ENCODE measurements around the gene GPR27. TPM values are rescaled to one million over a fixed set of nuclear protein-coding genes. Genes with fewer than 3 reads are reported as not detected.

Gene GPR27, protein sequence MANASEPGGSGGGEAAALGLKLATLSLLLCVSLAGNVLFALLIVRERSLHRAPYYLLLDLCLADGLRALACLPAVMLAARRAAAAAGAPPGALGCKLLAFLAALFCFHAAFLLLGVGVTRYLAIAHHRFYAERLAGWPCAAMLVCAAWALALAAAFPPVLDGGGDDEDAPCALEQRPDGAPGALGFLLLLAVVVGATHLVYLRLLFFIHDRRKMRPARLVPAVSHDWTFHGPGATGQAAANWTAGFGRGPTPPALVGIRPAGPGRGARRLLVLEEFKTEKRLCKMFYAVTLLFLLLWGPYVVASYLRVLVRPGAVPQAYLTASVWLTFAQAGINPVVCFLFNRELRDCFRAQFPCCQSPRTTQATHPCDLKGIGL
- polyA plus RNA-seq (2013, experiment 1 of 2; ENCODE audit: insufficient read length) = 0.32 TPM
- 0.26 TPM for polyA plus RNA-seq (2013, experiment 2 of 2; ENCODE audit: insufficient read length)

GRCh38 chr3:71753701-71754609, at the start of gene GPR27:
TSS of gene GPR27 (plus strand) at chr3:71753855. CDS start at chr3:71754050, 195 bp downstream.
- peak; percentile 40 for DNase-seq

GRCh38 chr3:71704915-71705314, 48.7 kb upstream of the GPR27 start:
- no peak for DNase-seq

DNA sequence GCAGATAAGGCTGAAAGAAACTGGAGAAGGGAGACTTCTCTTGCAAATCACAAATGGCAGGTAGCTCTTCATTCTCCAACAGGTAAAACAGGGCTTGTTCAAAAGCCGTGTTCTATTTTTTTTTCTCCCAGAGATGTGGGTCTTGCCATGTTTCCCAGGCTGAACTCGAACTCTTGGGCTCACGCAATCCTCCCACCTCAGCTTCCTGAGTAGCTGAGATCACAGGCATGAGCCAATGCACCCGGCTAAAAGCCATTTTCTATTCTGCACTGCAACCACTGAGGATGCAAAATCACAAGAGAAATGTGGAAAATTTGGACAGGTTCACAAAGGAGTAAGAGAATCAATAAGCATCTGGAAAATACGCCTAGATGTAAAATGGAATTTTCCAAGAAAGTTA, 48.0 kb upstream of the GPR27 start:
- no peak for DNase-seq

- DNase-seq = peak; percentile 49
These were observed 46.1 kb upstream of the GPR27 start for GRCh38 chr3:71707595-71707994.

DNA sequence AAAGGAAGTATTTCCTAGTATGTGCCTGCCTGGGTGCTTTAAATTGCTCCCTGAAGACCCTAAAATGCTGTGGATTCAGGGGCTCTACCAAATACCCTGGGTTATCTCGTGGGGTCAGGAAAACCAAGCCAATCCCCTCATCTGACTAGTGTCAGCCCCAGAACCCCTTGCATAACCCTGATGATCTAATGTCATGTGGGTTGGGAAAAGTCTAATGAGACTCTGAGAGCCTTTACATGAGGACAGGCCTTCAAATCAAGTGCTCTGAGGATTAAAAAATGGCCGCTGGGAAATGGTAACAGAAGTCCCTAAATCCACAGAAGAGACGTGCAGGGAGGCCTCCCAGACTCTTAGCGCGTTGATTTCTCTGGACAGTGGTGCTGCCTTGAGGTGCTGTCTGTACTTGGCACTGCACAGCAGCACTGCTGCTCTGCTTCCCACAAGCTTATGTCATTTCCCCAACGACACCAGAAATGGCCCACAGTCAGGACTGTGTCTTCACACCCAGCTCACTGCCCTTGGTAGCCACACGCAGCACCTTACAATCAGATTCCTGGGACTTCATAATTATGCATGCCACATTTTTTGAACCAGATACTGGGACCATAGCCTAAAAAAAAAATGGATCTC, 45.1 kb upstream of the GPR27 start:
- DNase-seq = no peak

GRCh38 chr3:71709908-71710511, 43.6 kb upstream of the GPR27 start:
- DNase-seq = no peak

GRCh38 chr3:71710906-71711494, 42.7 kb upstream of the GPR27 start:
- DNase-seq = peak; percentile 55

GRCh38 chr3:71713041-71713440, 40.6 kb upstream of the GPR27 start:
- DNase-seq = no peak

- no peak for DNase-seq
These were observed 39.1 kb upstream of the GPR27 start for GRCh38 chr3:71714595-71714994.

- no peak for DNase-seq
These were observed 35.6 kb upstream of the GPR27 start for GRCh38 chr3:71718072-71718471.

DNA sequence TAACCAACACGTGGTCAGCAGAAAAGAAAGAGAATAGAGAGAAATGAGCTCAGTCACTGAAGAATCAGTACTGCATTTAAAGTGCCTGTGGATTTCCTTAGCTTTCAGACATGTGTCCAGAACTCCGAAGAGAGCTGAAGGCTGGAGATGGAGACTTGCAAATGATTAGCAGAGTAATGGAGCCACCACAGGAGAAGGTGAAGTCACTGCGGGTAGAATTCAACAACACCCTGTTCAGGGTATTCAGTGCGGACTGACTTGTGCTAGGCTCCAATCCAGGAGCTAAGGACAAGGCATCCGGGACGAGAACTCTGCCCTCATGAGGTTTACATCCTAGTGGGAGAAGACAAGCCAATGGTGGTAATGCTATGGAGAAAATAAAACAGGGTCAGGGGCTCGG, 32.7 kb upstream of the GPR27 start:
- no peak for DNase-seq

DNA sequence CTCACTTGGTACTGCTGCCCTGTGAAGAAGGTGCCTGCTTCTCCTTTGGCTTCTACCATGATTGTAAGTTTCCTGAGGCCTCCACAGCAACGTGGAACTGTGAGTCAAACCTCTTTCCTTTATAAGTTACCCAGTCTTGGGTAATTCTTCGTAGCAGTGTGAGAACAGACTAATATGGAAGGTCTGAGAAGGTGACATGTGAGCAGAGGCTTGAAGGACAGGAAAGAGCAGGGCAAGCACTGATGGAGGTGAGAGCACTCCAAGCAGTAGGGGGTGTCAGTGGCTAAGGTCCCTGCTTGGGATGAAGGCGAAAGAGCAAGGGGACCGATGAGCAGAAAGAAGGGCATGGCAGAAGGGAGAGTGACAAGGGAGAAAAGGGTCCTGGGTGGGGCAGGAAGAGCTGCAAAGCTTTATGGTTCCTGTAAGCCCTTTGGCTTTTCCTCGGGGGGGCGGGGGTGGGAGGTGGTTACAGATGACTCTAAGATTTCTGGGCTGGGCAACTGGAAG, 32.0 kb upstream of the GPR27 start:
- DNase-seq = no peak

DNA sequence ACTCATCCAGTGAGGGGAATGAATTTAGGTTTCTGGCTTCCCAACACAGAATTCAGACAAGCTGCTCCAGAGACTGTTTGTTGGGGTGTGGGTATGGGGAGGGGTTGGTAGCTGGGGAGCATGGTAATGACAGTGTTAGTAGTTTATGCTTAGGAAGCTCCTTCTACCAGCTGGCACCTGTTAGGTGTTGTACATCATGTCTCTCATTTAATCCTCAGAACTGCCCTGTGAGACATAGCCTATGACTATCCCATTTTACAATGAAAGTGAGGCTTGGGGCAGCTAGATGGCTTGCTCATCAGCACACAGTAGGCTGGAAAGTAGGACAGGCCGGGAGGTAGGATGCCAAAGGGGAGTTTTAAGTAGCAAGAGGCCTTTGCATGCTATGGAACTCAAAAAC, 31.0 kb upstream of the GPR27 start:
- no peak for DNase-seq

DNA sequence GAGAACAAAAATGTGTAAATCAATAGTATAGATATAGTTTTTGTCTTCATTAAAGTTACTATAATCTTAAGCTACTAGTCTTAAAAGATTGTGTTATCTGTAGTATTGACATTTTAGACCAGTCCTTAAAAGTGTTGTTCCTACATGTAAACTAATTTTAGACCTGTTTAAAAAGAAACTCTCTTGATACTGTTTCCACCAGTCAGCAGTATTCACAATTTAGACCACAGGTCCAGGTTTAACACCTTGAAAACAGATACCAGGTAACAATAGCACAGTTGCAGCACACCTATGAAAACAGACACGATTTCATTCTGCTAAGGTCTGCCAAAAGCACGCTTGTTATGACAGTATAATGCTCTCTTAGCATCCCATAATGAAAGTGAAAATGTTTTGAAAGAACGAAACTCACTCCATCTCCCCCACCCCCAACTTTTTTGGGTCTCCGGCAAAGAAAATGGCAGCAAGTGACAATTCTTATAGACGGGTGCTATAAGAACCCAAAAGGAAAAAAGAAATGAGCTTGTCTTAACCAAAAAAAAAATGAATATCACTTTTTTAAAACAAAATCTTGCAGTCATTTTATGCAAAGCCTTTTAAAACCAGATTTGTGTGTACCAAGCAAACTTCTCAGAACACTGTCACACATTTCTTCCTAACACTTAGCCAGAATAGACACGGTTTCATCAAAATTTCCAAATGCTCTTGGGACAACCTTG, 30.0 kb upstream of the GPR27 start:
- no peak for DNase-seq

DNA sequence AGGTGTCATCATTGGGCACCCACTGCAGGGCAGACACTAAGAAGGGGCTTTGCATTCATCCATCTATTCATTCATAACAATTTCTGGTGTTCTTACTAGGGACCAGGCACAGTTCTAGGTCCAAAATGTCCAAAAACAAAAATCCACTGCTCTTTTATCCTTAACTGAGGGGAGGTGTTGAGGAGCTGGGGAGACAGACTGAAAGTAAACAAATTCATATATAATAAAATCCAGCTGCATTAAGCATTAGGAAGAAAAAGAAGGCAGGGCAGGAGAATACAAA, 29.5 kb upstream of the GPR27 start:
- no peak for DNase-seq

- DNase-seq = no peak
These were observed 28.9 kb upstream of the GPR27 start for GRCh38 chr3:71724584-71725270.

- peak; percentile 40 for DNase-seq
These were observed 28.2 kb upstream of the GPR27 start, which contains the start of gene EIF4E3 for GRCh38 chr3:71725271-71725991. TSS of gene EIF4E3 (minus strand) at chr3:71725402. CDS start at chr3:71725367, 35 bp downstream.

- no peak for DNase-seq
These were observed 27.5 kb upstream of the GPR27 start for GRCh38 chr3:71726146-71726545.

- DNase-seq = peak; percentile 24
These were observed 24.9 kb upstream of the GPR27 start for GRCh38 chr3:71728632-71729342.
